Measurements from ENCODE around the gene MMP19.
"Not testable (repeated sequence)": the region's sequence is repeated elsewhere in the genome, so short reads cannot be mapped to it uniquely, and the experiment has no call there.

DNA sequence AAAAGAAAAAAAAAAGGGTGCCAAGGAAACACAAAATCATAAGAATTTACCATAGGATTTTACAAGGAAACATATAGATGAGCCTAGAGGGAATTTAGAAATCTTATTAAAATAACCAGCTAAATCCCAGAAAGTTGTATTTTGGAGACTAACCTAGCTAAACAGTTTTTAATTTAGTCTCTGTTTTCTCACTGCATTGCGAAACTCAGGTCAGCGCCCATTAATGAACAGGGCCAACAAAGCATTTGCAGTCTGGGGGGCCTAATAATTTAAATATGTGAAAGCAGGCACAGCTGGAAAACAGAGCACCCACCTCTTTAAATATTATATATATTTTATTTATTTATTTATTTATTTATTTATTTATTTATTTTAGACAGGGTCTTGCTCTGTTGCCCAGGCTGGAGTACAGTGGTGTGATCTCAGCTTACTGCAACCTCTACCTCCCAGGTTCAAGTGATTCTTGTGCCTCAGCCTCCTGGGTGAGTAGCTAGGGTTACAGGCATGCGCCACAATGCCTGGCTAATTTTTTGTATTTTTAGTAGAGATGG is 23.8 kb upstream of the MMP19 start:
- not testable (repeated sequence) for TF ChIP-seq POLR2AphosphoS5 (IDR thresholded peaks at IDR 0.05)
- TF ChIP-seq, protein P1, sequence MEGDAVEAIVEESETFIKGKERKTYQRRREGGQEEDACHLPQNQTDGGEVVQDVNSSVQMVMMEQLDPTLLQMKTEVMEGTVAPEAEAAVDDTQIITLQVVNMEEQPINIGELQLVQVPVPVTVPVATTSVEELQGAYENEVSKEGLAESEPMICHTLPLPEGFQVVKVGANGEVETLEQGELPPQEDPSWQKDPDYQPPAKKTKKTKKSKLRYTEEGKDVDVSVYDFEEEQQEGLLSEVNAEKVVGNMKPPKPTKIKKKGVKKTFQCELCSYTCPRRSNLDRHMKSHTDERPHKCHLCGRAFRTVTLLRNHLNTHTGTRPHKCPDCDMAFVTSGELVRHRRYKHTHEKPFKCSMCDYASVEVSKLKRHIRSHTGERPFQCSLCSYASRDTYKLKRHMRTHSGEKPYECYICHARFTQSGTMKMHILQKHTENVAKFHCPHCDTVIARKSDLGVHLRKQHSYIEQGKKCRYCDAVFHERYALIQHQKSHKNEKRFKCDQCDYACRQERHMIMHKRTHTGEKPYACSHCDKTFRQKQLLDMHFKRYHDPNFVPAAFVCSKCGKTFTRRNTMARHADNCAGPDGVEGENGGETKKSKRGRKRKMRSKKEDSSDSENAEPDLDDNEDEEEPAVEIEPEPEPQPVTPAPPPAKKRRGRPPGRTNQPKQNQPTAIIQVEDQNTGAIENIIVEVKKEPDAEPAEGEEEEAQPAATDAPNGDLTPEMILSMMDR (IDR thresholded peaks at IDR 0.05 in 8 of 11, conservative IDR thresholded peaks at IDR 0.05 in 3 of 11) = not testable (repeated sequence)

All from spleen (tissue), 7 donors.